ENCODE measurements around the gene C3AR1. TPM values are rescaled to one million over a fixed set of nuclear protein-coding genes. Genes with fewer than 3 reads are reported as not detected.

C3AR1 gene
- total RNA-seq, 1 experiment from 2014 or later, result 0.09 TPM

GRCh38 chr12:8027856-8028255 lies 38.3 kb downstream of the C3AR1 start (continued):
- TF ChIP-seq, protein P1, sequence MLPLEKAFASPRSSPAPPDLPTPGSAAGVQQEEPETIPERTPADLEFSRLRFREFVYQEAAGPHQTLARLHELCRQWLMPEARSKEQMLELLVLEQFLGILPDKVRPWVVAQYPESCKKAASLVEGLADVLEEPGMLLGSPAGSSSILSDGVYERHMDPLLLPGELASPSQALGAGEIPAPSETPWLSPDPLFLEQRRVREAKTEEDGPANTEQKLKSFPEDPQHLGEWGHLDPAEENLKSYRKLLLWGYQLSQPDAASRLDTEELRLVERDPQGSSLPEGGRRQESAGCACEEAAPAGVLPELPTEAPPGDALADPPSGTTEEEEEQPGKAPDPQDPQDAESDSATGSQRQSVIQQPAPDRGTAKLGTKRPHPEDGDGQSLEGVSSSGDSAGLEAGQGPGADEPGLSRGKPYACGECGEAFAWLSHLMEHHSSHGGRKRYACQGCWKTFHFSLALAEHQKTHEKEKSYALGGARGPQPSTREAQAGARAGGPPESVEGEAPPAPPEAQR (CRISPR knock-in tag; IDR thresholded peaks at IDR 0.05), result no peak
- TF ChIP-seq, protein P2, sequence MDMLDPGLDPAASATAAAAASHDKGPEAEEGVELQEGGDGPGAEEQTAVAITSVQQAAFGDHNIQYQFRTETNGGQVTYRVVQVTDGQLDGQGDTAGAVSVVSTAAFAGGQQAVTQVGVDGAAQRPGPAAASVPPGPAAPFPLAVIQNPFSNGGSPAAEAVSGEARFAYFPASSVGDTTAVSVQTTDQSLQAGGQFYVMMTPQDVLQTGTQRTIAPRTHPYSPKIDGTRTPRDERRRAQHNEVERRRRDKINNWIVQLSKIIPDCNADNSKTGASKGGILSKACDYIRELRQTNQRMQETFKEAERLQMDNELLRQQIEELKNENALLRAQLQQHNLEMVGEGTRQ (CRISPR knock-in tag; IDR thresholded peaks at IDR 0.05), result no peak
- TF ChIP-seq ZNF121 (CRISPR knock-in tag; IDR thresholded peaks at IDR 0.05) (no peak), ZNF219 (CRISPR knock-in tag; IDR thresholded peaks at IDR 0.05; ENCODE audit: borderline replicate concordance) (no peak), GRHL2 (CRISPR knock-in tag; IDR thresholded peaks at IDR 0.05; ENCODE audit: insufficient replicate concordance, severe bottlenecking) (no peak), SMAD4 (CRISPR knock-in tag; IDR thresholded peaks at IDR 0.05) (no peak)
- TF ChIP-seq, protein P3, sequence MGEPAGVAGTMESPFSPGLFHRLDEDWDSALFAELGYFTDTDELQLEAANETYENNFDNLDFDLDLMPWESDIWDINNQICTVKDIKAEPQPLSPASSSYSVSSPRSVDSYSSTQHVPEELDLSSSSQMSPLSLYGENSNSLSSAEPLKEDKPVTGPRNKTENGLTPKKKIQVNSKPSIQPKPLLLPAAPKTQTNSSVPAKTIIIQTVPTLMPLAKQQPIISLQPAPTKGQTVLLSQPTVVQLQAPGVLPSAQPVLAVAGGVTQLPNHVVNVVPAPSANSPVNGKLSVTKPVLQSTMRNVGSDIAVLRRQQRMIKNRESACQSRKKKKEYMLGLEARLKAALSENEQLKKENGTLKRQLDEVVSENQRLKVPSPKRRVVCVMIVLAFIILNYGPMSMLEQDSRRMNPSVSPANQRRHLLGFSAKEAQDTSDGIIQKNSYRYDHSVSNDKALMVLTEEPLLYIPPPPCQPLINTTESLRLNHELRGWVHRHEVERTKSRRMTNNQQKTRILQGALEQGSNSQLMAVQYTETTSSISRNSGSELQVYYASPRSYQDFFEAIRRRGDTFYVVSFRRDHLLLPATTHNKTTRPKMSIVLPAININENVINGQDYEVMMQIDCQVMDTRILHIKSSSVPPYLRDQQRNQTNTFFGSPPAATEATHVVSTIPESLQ (CRISPR knock-in tag; IDR thresholded peaks at IDR 0.05), result no peak
- TF ChIP-seq, protein P4, sequence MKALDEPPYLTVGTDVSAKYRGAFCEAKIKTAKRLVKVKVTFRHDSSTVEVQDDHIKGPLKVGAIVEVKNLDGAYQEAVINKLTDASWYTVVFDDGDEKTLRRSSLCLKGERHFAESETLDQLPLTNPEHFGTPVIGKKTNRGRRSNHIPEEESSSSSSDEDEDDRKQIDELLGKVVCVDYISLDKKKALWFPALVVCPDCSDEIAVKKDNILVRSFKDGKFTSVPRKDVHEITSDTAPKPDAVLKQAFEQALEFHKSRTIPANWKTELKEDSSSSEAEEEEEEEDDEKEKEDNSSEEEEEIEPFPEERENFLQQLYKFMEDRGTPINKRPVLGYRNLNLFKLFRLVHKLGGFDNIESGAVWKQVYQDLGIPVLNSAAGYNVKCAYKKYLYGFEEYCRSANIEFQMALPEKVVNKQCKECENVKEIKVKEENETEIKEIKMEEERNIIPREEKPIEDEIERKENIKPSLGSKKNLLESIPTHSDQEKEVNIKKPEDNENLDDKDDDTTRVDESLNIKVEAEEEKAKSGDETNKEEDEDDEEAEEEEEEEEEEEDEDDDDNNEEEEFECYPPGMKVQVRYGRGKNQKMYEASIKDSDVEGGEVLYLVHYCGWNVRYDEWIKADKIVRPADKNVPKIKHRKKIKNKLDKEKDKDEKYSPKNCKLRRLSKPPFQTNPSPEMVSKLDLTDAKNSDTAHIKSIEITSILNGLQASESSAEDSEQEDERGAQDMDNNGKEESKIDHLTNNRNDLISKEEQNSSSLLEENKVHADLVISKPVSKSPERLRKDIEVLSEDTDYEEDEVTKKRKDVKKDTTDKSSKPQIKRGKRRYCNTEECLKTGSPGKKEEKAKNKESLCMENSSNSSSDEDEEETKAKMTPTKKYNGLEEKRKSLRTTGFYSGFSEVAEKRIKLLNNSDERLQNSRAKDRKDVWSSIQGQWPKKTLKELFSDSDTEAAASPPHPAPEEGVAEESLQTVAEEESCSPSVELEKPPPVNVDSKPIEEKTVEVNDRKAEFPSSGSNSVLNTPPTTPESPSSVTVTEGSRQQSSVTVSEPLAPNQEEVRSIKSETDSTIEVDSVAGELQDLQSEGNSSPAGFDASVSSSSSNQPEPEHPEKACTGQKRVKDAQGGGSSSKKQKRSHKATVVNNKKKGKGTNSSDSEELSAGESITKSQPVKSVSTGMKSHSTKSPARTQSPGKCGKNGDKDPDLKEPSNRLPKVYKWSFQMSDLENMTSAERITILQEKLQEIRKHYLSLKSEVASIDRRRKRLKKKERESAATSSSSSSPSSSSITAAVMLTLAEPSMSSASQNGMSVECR (CRISPR knock-in tag; IDR thresholded peaks at IDR 0.05; ENCODE audit: borderline replicate concordance), result no peak

- H3K4me3 Mint-ChIP-seq, result peak overlapping the region; percentile 81
- DNase-seq (ENCODE audit: low spot score) (peak; percentile 96), ATAC-seq (peak; percentile 96)
- CTCF ChIA-PET, result interaction anchor here (0.9 to 1.3 kb wide), 3 partner anchors 12 to 93 kb away, joined by 3 to 4 read pairs (median 4); no protein-coding TSS in a partner anchor
- H3K36me3 Mint-ChIP-seq, result no peaks in the 10 kb centered on the region
- H3K4me1 Mint-ChIP-seq, result peaks cover 15% of the 10 kb centered on the region
- H3K9me3 Mint-ChIP-seq, result no peaks in the 10 kb centered on the region
- no peaks in the 10 kb centered on the region for H3K27me3 Mint-ChIP-seq (ENCODE audit: low read depth)
- peak overlapping the region; percentile 100 for H3K27ac Mint-ChIP-seq
- POLR2A ChIA-PET, result interaction anchor here (1.2 kb wide), 1 partner anchor 12 kb away, joined by 3 read pairs; no protein-coding TSS in a partner anchor
- no peak for TF ChIP-seq ESRRA (CRISPR knock-in tag; IDR thresholded peaks at IDR 0.05; ENCODE audit: borderline replicate concordance)
- TF ChIP-seq FOXK1 (CRISPR knock-in tag; IDR thresholded peaks at IDR 0.05), result peak; percentile 70; the same call in 1 of the 2 replicates
- peak; percentile 87 for TF ChIP-seq NFYB (CRISPR knock-in tag; conservative IDR thresholded peaks at IDR 0.05; ENCODE audit: low read depth)
- peak; percentile 15; the same call in 1 of the 2 replicates for TF ChIP-seq GABPB1 (CRISPR knock-in tag; IDR thresholded peaks at IDR 0.05)
- TF ChIP-seq TCF7 (CRISPR knock-in tag; IDR thresholded peaks at IDR 0.05; ENCODE audit: low read depth), result no peak
- no peak for TF ChIP-seq ATF2 (CRISPR knock-in tag; IDR thresholded peaks at IDR 0.05; ENCODE audit: borderline replicate concordance, low read depth)
- no peak for TF ChIP-seq NR3C1 (CRISPR knock-in tag; conservative IDR thresholded peaks at IDR 0.05; ENCODE audit: low read depth)
- TF ChIP-seq, protein P2 (CRISPR knock-in tag; IDR thresholded peaks at IDR 0.05), result no peak
- TF ChIP-seq, protein P5, sequence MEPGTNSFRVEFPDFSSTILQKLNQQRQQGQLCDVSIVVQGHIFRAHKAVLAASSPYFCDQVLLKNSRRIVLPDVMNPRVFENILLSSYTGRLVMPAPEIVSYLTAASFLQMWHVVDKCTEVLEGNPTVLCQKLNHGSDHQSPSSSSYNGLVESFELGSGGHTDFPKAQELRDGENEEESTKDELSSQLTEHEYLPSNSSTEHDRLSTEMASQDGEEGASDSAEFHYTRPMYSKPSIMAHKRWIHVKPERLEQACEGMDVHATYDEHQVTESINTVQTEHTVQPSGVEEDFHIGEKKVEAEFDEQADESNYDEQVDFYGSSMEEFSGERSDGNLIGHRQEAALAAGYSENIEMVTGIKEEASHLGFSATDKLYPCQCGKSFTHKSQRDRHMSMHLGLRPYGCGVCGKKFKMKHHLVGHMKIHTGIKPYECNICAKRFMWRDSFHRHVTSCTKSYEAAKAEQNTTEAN (CRISPR knock-in tag; IDR thresholded peaks at IDR 0.05), result no peak
- TF ChIP-seq, protein P6, sequence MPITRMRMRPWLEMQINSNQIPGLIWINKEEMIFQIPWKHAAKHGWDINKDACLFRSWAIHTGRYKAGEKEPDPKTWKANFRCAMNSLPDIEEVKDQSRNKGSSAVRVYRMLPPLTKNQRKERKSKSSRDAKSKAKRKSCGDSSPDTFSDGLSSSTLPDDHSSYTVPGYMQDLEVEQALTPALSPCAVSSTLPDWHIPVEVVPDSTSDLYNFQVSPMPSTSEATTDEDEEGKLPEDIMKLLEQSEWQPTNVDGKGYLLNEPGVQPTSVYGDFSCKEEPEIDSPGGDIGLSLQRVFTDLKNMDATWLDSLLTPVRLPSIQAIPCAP (CRISPR knock-in tag; IDR thresholded peaks at IDR 0.05), result no peak
- no peak for TF ChIP-seq E2F4 (CRISPR knock-in tag; IDR thresholded peaks at IDR 0.05; ENCODE audit: borderline replicate concordance, low read depth)
- TF ChIP-seq MXD4 (CRISPR knock-in tag; IDR thresholded peaks at IDR 0.05; ENCODE audit: borderline replicate concordance), result no peak
- no peak for TF ChIP-seq MYBL2 (CRISPR knock-in tag; IDR thresholded peaks at IDR 0.05)
- TF ChIP-seq ZNF121 (CRISPR knock-in tag; IDR thresholded peaks at IDR 0.05), result no peak
Observed at GRCh38 chr12:8026291-8026900, 39.8 kb downstream of the C3AR1 start.
